HL-60 (cell line): Measurements from ENCODE around the gene GPC1.

Source experiments
- DNase-seq, 2 experiments: peaks; one replicate each; pipeline ENCODE4 v3.0.0-alpha.2; 2010 to 2020; ENCODE audit warnings: low read depth in 1 of 2, low spot score in 1 of 2
- H3K27ac ChIP-seq: fragments of 250-450 bp; sonication (Bioruptor Pico); replicated peaks from 2 replicates; pipeline ENCODE4 v1.5.1; 2020; ENCODE audit warnings: mild to moderate bottlenecking, moderate library complexity
- H3K27me3 ChIP-seq: fragments of 250-450 bp; sonication (Bioruptor Pico); 2 replicates; pipeline ENCODE4 v1.5.1; 2021; ENCODE audit warnings: mild to moderate bottlenecking, moderate library complexity; ENCODE audit not compliant: insufficient read depth, poor library complexity, severe bottlenecking
- H3K4me3 ChIP-seq: replicated peaks from 2 replicates; pipeline ENCODE4 v1.5.1; 2011; ENCODE audit warnings: mild to moderate bottlenecking, control low read depth, low read length; ENCODE audit not compliant: insufficient read depth
- CTCF ChIP-seq: IDR thresholded peaks from one replicate; pipeline ENCODE4 v1.5.1; 2011; ENCODE audit warnings: low read length, control low read depth, inconsistent platforms; ENCODE audit not compliant: insufficient read depth
- GABPA ChIP-seq: IDR thresholded peaks from 2 replicates; pipeline ENCODE4 v1.6.1; 2012; ENCODE audit warnings: low read depth
- POLR2AphosphoS5 ChIP-seq: IDR thresholded peaks from 2 replicates; pipeline ENCODE4 v1.6.1; 2012; ENCODE audit warnings: low read depth
- REST ChIP-seq: IDR thresholded peaks from 2 replicates; pipeline ENCODE4 v1.6.1; 2012; ENCODE audit warnings: low read depth; ENCODE audit not compliant: insufficient replicate concordance
- SPI1 ChIP-seq: IDR thresholded peaks from 2 replicates; pipeline ENCODE4 v1.6.1; 2012; ENCODE audit warnings: low read depth, mild to moderate bottlenecking, borderline replicate concordance

Gene GPC1

GRCh38 chr2:240387669-240388358 is 47.6 kb upstream of the GPC1 start:
- Histone ChIP-seq H3K27ac (no peak overlapping the region), H3K27me3 (no peaks in the 10 kb centered on the region), H3K4me3 (no peak overlapping the region)
- no peak for DNase-seq
- TF ChIP-seq POLR2AphosphoS5, result no peak
- TF ChIP-seq SPI1, result no peak
- TF ChIP-seq CTCF, result no peak
- TF ChIP-seq REST, result no peak
- TF ChIP-seq GABPA, result no peak

GRCh38 chr2:240388471-240389301 is 46.8 kb upstream of the GPC1 start:
- no peaks in the 10 kb centered on the region for H3K27me3 ChIP-seq
- TF ChIP-seq SPI1, result no peak
- no peak for TF ChIP-seq REST
- no peak for TF ChIP-seq POLR2AphosphoS5
- TF ChIP-seq CTCF, result no peak
- TF ChIP-seq GABPA, result no peak
- DNase-seq, result no peak
- H3K4me3 ChIP-seq, result no peak overlapping the region
- H3K27ac ChIP-seq, result no peak overlapping the region

GRCh38 chr2:240389302-240389805 is 46.1 kb upstream of the GPC1 start:
- no peak overlapping the region for H3K4me3 ChIP-seq
- DNase-seq, result no peak
- H3K27ac ChIP-seq, result no peak overlapping the region
- TF ChIP-seq SPI1 (no peak), CTCF (no peak), GABPA (no peak), POLR2AphosphoS5 (no peak), REST (no peak)
- H3K27me3 ChIP-seq, result no peaks in the 10 kb centered on the region
